WTC11 (cell line): ENCODE results near the gene ZNF428. TPM values are rescaled to one million over a fixed set of nuclear protein-coding genes. Genes with fewer than 3 reads are reported as not detected.

Experiments used
- ATF1 ChIP-seq: sonication (generic); formaldehyde crosslinking; IDR thresholded peaks from 2 replicates; pipeline ENCODE4 v1.8.1; 2023; ENCODE audit warnings: mild to moderate bottlenecking, moderate library complexity, missing genetic modification reagents
- ATF3 ChIP-seq: sonication (generic); formaldehyde crosslinking; conservative IDR thresholded peaks from 2 replicates; pipeline ENCODE4 v1.8.1; 2022; ENCODE audit warnings: mild to moderate bottlenecking, missing genetic modification reagents
- FOXJ3 ChIP-seq: sonication (generic); formaldehyde crosslinking; IDR thresholded peaks from 2 replicates; pipeline ENCODE4 v1.9.0; 2021; ENCODE audit warnings: missing genetic modification reagents, mild to moderate bottlenecking, borderline replicate concordance
- GABPB1 ChIP-seq: sonication (generic); formaldehyde crosslinking; IDR thresholded peaks from 2 replicates; pipeline ENCODE4 v1.8.1; 2023; ENCODE audit warnings: mild to moderate bottlenecking, missing genetic modification reagents
- GRHL2 ChIP-seq: fragments of 250-450 bp; sonication (Bioruptor Pico); IDR thresholded peaks from 2 replicates; pipeline ENCODE4 v1.8.0; 2022; ENCODE audit warnings: mild to moderate bottlenecking, moderate library complexity; ENCODE audit not compliant: insufficient replicate concordance, severe bottlenecking
- MLX ChIP-seq: sonication (generic); formaldehyde crosslinking; IDR thresholded peaks from 2 replicates; pipeline ENCODE4 v1.8.1; 2023; ENCODE audit warnings: mild to moderate bottlenecking, missing genetic modification reagents, moderate library complexity
- MXD4 ChIP-seq: fragments of 250-450 bp; sonication (Bioruptor Pico); IDR thresholded peaks from 2 replicates; pipeline ENCODE4 v1.8.0; 2021; ENCODE audit warnings: mild to moderate bottlenecking, moderate library complexity, borderline replicate concordance
- NFATC4 ChIP-seq: fragments of 250-450 bp; sonication (Bioruptor Pico); IDR thresholded peaks from 2 replicates; pipeline ENCODE4 v1.9.0; 2021; ENCODE audit warnings: mild to moderate bottlenecking
- NFE2L1 ChIP-seq: sonication (generic); formaldehyde crosslinking; IDR thresholded peaks from 2 replicates; pipeline ENCODE4 v1.8.1; 2023; ENCODE audit warnings: missing genetic modification reagents
- SMAD3 ChIP-seq: sonication (generic); formaldehyde crosslinking; IDR thresholded peaks from 2 replicates; pipeline ENCODE4 v1.8.0; 2022; ENCODE audit warnings: missing genetic modification reagents, mild to moderate bottlenecking, borderline replicate concordance
- SOX15 ChIP-seq: fragments of 250-450 bp; sonication (Bioruptor Pico); IDR thresholded peaks from 2 replicates; pipeline ENCODE4 v1.9.0; 2021; ENCODE audit warnings: mild to moderate bottlenecking
- SP1 ChIP-seq: sonication (generic); formaldehyde crosslinking; conservative IDR thresholded peaks from 2 replicates; pipeline ENCODE4 v1.8.1; 2022; ENCODE audit warnings: missing genetic modification reagents
- STAT6 ChIP-seq: sonication (generic); formaldehyde crosslinking; conservative IDR thresholded peaks from 2 replicates; pipeline ENCODE4 v1.8.1; 2023; ENCODE audit warnings: mild to moderate bottlenecking, low read depth, missing genetic modification reagents, moderate library complexity
- TEAD1 ChIP-seq: sonication (generic); formaldehyde crosslinking; IDR thresholded peaks from 2 replicates; pipeline ENCODE4 v1.8.0; 2022; ENCODE audit warnings: mild to moderate bottlenecking, missing genetic modification reagents
- ZNF317 ChIP-seq: sonication (generic); formaldehyde crosslinking; IDR thresholded peaks from 2 replicates; pipeline ENCODE4 v1.8.1; 2023; ENCODE audit warnings: low read depth, mild to moderate bottlenecking, moderate library complexity, missing genetic modification reagents, borderline replicate concordance
- ZNF423 ChIP-seq: fragments of 250-450 bp; sonication (Bioruptor Pico); IDR thresholded peaks from 2 replicates; pipeline ENCODE4 v2.1.2; 2022; ENCODE audit warnings: mild to moderate bottlenecking, moderate library complexity
- ZNF512 ChIP-seq: sonication (generic); formaldehyde crosslinking; IDR thresholded peaks from 2 replicates; pipeline ENCODE4 v1.8.1; 2022; ENCODE audit warnings: missing genetic modification reagents, borderline replicate concordance
- total RNA-seq: library from RNA; stranded (reverse); gene quantifications from 3 replicates; pipeline ENCODE4 v1.2.3, GENCODE V29; 2021
- TF ChIP-seq, protein P1 (sequence below): sonication (generic); formaldehyde crosslinking; IDR thresholded peaks from 2 replicates; pipeline ENCODE4 v1.8.1; 2023; ENCODE audit warnings: mild to moderate bottlenecking, missing genetic modification reagents
- TF ChIP-seq, protein P2 (sequence below): sonication (generic); formaldehyde crosslinking; IDR thresholded peaks from 2 replicates; pipeline ENCODE4 v1.8.1; 2022; ENCODE audit warnings: mild to moderate bottlenecking, missing genetic modification reagents, moderate library complexity, borderline replicate concordance
- TF ChIP-seq, protein P3 (sequence below): sonication (generic); formaldehyde crosslinking; IDR thresholded peaks from 2 replicates; pipeline ENCODE4 v1.8.0; 2022; ENCODE audit warnings: mild to moderate bottlenecking, missing genetic modification reagents
- TF ChIP-seq, protein P4 (sequence below): sonication (generic); formaldehyde crosslinking; IDR thresholded peaks from 2 replicates; pipeline ENCODE4 v1.8.1; 2023; ENCODE audit warnings: mild to moderate bottlenecking, missing genetic modification reagents, borderline replicate concordance
- TF ChIP-seq, protein P5 (sequence below): sonication (generic); formaldehyde crosslinking; IDR thresholded peaks from 2 replicates; pipeline ENCODE4 v1.8.0; 2022; ENCODE audit warnings: missing genetic modification reagents

ZNF428 gene
- total RNA-seq, 1 experiment from 2014 or later: 20.1 TPM

DNA sequence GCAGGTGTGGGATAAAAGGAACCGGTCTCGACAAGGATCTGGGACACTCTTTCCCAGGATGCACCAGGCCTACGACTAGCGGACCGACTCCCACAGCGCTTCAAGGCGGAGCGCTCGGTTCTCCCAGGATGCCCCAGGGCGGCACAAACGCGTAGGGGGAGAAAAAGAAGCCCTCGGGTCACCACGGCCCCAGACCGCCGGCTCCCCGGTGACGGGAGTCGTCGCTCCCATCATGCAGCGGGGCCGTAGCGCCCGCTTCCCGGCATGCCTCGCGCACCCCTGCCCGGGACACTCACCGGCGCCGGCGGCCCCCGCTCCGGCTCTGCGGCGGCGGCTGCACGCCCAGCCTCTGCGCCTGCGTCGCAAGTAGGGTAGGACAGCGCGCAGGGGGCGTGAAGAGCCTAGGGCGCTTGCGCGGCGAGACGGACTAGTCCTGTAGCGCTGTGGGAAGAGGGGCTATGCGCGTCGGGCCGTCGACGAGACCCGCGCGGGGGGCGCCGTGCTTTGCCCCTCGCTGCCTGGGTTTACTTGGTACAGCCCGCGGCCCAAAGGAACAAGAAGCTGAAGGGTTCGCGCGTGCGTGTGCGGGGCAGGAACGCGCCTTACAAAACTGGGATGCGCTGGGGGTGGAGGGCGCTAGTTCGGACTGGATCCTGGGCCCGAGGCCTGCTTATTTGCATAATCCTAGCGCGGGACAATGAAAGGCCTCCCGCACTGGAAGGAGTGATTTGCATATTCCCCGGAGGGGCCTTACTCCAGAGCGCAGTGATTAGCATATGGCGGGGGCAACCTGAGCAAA lies at the start of gene ZNF428 (continued):
- no peak for TF ChIP-seq STAT6 (CRISPR knock-in tag)
- TF ChIP-seq GRHL2: no peak
- TF ChIP-seq, protein P1, sequence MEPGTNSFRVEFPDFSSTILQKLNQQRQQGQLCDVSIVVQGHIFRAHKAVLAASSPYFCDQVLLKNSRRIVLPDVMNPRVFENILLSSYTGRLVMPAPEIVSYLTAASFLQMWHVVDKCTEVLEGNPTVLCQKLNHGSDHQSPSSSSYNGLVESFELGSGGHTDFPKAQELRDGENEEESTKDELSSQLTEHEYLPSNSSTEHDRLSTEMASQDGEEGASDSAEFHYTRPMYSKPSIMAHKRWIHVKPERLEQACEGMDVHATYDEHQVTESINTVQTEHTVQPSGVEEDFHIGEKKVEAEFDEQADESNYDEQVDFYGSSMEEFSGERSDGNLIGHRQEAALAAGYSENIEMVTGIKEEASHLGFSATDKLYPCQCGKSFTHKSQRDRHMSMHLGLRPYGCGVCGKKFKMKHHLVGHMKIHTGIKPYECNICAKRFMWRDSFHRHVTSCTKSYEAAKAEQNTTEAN (CRISPR knock-in tag): peak; percentile 93
- no peak for TF ChIP-seq FOXJ3
- peak; percentile 83 for TF ChIP-seq TEAD1 (CRISPR knock-in tag)
- peak; percentile 75 for TF ChIP-seq SP1
- TF ChIP-seq, protein P2, sequence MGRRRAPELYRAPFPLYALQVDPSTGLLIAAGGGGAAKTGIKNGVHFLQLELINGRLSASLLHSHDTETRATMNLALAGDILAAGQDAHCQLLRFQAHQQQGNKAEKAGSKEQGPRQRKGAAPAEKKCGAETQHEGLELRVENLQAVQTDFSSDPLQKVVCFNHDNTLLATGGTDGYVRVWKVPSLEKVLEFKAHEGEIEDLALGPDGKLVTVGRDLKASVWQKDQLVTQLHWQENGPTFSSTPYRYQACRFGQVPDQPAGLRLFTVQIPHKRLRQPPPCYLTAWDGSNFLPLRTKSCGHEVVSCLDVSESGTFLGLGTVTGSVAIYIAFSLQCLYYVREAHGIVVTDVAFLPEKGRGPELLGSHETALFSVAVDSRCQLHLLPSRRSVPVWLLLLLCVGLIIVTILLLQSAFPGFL (CRISPR knock-in tag): peak; percentile 78; the same call in 1 of the 2 replicates
- TF ChIP-seq, protein P3, sequence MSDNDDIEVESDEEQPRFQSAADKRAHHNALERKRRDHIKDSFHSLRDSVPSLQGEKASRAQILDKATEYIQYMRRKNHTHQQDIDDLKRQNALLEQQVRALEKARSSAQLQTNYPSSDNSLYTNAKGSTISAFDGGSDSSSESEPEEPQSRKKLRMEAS: peak; percentile 66
- TF ChIP-seq ATF1: peak; percentile 83; the same call in 1 of the 2 replicates
- TF ChIP-seq NFE2L1 (CRISPR knock-in tag): peak; percentile 60; the same call in 1 of the 2 replicates
- TF ChIP-seq SMAD3 (CRISPR knock-in tag): no peak
- TF ChIP-seq ATF3 (CRISPR knock-in tag): no peak
- no peak for TF ChIP-seq ZNF512 (CRISPR knock-in tag)
- TF ChIP-seq ZNF423: no peak; the same call in 1 of the 2 replicates
- TF ChIP-seq ZNF317 (CRISPR knock-in tag): peak; percentile 60; the same call in 1 of the 2 replicates
- peak; percentile 56; the same call in 1 of the 2 replicates for TF ChIP-seq GABPB1 (CRISPR knock-in tag)
- TF ChIP-seq NFATC4: no peak
- no peak for TF ChIP-seq SOX15
- TF ChIP-seq, protein P4, sequence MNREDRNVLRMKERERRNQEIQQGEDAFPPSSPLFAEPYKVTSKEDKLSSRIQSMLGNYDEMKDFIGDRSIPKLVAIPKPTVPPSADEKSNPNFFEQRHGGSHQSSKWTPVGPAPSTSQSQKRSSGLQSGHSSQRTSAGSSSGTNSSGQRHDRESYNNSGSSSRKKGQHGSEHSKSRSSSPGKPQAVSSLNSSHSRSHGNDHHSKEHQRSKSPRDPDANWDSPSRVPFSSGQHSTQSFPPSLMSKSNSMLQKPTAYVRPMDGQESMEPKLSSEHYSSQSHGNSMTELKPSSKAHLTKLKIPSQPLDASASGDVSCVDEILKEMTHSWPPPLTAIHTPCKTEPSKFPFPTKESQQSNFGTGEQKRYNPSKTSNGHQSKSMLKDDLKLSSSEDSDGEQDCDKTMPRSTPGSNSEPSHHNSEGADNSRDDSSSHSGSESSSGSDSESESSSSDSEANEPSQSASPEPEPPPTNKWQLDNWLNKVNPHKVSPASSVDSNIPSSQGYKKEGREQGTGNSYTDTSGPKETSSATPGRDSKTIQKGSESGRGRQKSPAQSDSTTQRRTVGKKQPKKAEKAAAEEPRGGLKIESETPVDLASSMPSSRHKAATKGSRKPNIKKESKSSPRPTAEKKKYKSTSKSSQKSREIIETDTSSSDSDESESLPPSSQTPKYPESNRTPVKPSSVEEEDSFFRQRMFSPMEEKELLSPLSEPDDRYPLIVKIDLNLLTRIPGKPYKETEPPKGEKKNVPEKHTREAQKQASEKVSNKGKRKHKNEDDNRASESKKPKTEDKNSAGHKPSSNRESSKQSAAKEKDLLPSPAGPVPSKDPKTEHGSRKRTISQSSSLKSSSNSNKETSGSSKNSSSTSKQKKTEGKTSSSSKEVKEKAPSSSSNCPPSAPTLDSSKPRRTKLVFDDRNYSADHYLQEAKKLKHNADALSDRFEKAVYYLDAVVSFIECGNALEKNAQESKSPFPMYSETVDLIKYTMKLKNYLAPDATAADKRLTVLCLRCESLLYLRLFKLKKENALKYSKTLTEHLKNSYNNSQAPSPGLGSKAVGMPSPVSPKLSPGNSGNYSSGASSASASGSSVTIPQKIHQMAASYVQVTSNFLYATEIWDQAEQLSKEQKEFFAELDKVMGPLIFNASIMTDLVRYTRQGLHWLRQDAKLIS (CRISPR knock-in tag): no peak
- TF ChIP-seq MLX (CRISPR knock-in tag): peak; percentile 17; the same call in 1 of the 2 replicates
- TF ChIP-seq, protein P5, sequence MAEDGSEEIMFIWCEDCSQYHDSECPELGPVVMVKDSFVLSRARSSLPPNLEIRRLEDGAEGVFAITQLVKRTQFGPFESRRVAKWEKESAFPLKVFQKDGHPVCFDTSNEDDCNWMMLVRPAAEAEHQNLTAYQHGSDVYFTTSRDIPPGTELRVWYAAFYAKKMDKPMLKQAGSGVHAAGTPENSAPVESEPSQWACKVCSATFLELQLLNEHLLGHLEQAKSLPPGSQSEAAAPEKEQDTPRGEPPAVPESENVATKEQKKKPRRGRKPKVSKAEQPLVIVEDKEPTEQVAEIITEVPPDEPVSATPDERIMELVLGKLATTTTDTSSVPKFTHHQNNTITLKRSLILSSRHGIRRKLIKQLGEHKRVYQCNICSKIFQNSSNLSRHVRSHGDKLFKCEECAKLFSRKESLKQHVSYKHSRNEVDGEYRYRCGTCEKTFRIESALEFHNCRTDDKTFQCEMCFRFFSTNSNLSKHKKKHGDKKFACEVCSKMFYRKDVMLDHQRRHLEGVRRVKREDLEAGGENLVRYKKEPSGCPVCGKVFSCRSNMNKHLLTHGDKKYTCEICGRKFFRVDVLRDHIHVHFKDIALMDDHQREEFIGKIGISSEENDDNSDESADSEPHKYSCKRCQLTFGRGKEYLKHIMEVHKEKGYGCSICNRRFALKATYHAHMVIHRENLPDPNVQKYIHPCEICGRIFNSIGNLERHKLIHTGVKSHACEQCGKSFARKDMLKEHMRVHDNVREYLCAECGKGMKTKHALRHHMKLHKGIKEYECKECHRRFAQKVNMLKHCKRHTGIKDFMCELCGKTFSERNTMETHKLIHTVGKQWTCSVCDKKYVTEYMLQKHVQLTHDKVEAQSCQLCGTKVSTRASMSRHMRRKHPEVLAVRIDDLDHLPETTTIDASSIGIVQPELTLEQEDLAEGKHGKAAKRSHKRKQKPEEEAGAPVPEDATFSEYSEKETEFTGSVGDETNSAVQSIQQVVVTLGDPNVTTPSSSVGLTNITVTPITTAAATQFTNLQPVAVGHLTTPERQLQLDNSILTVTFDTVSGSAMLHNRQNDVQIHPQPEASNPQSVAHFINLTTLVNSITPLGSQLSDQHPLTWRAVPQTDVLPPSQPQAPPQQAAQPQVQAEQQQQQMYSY: peak; percentile 54
- no peak for TF ChIP-seq MXD4 (CRISPR knock-in tag)
